ENCODE results near the gene ADGRD2. TPM values are rescaled to one million over a fixed set of nuclear protein-coding genes. Genes with fewer than 3 reads are reported as not detected.

ADGRD2 gene
- total RNA-seq, 4 donors from 2014 or later, result not detected

DNA sequence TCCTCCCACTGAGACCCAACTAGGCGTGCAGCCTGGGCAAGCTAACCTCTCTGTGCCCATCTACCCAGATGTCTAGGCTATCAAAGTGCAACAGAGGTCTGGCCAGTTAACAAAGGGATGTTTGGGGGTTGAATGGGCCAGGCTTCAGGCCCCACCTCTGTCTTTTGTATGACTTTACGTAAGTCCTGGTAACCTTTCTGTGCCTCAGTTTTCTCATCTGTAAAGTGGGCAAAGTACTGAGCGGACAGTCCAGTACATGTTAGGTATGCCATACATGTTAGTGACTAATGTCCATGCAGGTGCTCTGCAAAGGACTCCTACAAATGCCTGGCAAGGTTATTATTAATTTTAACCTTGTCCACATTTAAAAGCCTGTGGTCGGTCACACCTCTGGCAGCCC, 43.0 kb downstream of the ADGRD2 start:
- no peak for DNase-seq
- Histone ChIP-seq H3K27me3 (no peaks in the 10 kb centered on the region), H3K36me3 (no peaks in the 10 kb centered on the region), H3K9me3 (no peaks in the 10 kb centered on the region), H3K27ac (no peak overlapping the region), H3K4me3 (no peak overlapping the region), H3K4me1 (no peaks in the 10 kb centered on the region)
- TF ChIP-seq, protein P1, sequence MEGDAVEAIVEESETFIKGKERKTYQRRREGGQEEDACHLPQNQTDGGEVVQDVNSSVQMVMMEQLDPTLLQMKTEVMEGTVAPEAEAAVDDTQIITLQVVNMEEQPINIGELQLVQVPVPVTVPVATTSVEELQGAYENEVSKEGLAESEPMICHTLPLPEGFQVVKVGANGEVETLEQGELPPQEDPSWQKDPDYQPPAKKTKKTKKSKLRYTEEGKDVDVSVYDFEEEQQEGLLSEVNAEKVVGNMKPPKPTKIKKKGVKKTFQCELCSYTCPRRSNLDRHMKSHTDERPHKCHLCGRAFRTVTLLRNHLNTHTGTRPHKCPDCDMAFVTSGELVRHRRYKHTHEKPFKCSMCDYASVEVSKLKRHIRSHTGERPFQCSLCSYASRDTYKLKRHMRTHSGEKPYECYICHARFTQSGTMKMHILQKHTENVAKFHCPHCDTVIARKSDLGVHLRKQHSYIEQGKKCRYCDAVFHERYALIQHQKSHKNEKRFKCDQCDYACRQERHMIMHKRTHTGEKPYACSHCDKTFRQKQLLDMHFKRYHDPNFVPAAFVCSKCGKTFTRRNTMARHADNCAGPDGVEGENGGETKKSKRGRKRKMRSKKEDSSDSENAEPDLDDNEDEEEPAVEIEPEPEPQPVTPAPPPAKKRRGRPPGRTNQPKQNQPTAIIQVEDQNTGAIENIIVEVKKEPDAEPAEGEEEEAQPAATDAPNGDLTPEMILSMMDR (IDR thresholded peaks at IDR 0.05), result no peak
- no peak for TF ChIP-seq POLR2A (IDR thresholded peaks at IDR 0.05)

DNA sequence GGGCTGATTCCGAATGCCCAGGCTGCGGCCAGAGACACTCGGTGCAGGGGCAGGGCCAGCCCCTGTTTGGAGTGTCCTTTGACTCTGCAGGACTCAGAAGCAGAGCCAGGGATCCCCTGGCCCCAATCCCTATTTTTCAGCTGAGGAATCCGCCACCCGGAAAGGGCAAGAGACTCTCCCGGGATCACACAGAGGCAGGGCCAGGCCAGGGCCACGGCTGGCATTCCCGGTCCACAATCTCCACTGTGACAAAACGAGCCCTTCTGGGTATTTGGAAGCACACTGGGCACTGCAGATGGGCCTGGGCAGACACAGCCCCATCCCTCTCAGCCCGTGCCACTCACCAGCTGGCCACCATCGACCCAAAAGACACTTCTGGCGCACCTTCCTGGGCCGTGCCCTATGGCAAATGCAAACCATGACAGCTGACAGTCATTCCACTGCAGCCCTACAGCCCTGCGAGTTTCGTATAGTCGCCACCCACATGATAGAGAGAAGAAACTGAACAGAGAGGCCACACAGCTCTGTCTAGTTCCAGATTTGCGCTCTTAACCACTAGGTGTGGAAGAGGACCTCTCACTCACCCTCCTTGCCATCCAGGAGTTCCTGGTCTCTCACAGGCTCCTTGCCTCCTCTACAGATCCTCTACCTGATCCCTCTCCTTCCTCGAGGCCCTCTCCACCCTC, 43.7 kb downstream of the ADGRD2 start:
- TF ChIP-seq, protein P1 (IDR thresholded peaks at IDR 0.05), result no peak
- no peak for TF ChIP-seq POLR2A (IDR thresholded peaks at IDR 0.05)
- H3K4me1 ChIP-seq, result no peaks in the 10 kb centered on the region
- H3K27me3 ChIP-seq, result no peaks in the 10 kb centered on the region
- no peaks in the 10 kb centered on the region for H3K9me3 ChIP-seq
- no peak for DNase-seq
- H3K4me3 ChIP-seq, result no peak overlapping the region
- H3K36me3 ChIP-seq, result no peaks in the 10 kb centered on the region
- no peak overlapping the region for H3K27ac ChIP-seq

DNA sequence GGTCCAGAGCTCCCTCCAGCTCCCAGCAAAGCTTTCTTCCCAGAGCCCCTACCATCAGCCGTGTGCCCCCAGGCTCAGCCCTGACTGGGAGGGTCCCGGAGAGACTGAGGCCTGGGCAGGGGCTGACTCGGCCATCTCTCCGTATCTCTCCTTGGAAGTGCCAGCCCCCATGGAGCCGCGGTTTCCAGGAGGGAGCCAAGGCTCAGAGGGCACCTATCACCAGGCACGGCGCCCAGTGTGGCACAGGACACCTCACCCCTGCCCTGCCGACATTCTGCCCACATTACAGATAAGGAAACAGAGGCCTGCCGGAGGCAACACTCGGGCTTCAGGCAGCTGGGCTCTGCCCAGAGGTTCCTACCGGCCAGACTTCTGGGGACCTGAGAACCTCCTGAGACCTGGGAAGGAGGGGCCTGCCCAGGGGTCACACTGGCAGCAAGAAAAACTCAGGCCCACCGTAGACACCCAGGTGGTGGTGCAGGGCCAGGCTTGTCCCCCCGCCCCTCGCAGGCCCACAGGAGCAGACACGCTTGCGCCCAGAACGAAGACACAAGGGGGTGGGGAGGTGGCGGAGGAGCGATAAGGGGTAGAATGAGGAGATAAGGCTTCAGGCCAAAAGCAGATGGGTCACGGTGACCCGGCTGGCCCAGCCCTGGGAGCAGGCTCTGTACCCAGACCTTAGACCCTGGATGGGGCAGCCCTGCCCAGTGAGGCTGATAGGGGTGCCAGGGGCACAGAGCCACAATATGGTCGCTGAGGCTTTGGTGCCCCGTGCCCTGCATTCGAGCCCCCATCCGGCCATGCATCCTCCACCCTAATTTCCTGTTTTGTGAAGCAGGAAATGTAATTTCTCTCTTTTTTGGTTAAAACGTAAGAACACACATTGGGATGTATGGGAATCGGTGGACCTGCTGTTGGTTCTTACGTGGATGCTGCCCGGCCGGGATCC, 45.1 kb downstream of the ADGRD2 start:
- TF ChIP-seq, protein P1 (IDR thresholded peaks at IDR 0.05), result no peak
- TF ChIP-seq POLR2A (IDR thresholded peaks at IDR 0.05), result no peak
- Histone ChIP-seq H3K4me1 (no peaks in the 10 kb centered on the region), H3K27me3 (no peaks in the 10 kb centered on the region), H3K9me3 (no peaks in the 10 kb centered on the region), H3K4me3 (no peak overlapping the region), H3K27ac (no peak overlapping the region), H3K36me3 (no peaks in the 10 kb centered on the region)
- DNase-seq, result no peak

DNA sequence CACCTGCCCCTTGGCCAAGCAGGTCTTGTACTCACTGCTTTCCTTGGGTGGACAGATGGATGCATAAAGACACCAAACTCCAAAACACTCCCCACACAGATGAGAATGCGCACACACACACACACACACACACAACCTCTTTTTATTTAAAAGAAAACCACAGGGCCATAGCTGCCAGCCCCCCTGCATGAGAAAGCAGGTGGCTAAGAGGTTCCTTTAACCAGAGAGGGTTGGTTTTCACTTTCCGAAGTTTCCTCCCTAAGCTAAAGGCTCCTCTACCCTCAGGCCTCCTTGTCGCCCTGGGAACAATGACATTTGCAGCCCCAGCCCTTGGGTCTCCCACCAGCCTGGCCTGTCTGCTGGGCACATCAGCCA, 45.8 kb downstream of the ADGRD2 start:
- no peak overlapping the region for H3K27ac ChIP-seq
- no peaks in the 10 kb centered on the region for H3K4me1 ChIP-seq
- TF ChIP-seq, protein P1 (IDR thresholded peaks at IDR 0.05), result no peak
- no peak for TF ChIP-seq POLR2A (IDR thresholded peaks at IDR 0.05)
- DNase-seq, result no peak
- H3K4me3 ChIP-seq, result no peak overlapping the region
- no peaks in the 10 kb centered on the region for H3K36me3 ChIP-seq
- H3K9me3 ChIP-seq, result no peaks in the 10 kb centered on the region
- H3K27me3 ChIP-seq, result no peaks in the 10 kb centered on the region

DNA sequence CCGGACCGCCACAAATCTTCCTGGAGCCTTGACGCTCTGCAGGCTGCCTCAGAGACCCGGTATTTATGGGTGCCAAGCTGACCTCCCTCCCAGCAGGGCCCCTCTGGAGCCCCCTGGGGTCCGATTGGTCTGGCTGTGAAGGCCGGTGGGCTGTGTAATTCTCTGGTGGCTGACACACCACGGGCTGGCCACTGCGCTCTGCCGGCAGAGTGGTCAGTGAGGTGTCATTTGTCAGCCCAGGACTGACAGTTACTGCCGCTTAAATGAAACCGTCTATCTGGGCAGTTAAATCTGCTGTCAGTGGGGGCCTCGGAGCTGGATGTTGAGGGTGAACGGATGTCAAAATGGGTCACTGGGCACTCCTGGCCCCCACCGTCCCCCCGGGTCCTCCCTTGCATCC, 46.2 kb downstream of the ADGRD2 start:
- no peak for DNase-seq
- Histone ChIP-seq H3K27me3 (no peaks in the 10 kb centered on the region), H3K27ac (no peak overlapping the region), H3K4me1 (no peaks in the 10 kb centered on the region), H3K4me3 (no peak overlapping the region), H3K36me3 (no peaks in the 10 kb centered on the region), H3K9me3 (no peaks in the 10 kb centered on the region)
- no peak for TF ChIP-seq POLR2A (IDR thresholded peaks at IDR 0.05)
- TF ChIP-seq, protein P1 (IDR thresholded peaks at IDR 0.05), result no peak

Data from Peyer's patch (tissue), 4 donors.